A204.1 (cell line): ENCODE results near the gene GLIS1.
A peak's percentile ranks its signal among the peaks of the same experiment; 100 is the strongest.
"Not testable (repeated sequence)": the region's sequence is repeated elsewhere in the genome, so short reads cannot be mapped to it uniquely, and the experiment has no call there.

Source experiments
- FAIRE-seq: peaks from 2 replicates; lab custom pipeline; 2012; peaks lifted over from hg19 to GRCh38; lab: Jason Lieb, UNC

GLIS1 gene

DNA sequence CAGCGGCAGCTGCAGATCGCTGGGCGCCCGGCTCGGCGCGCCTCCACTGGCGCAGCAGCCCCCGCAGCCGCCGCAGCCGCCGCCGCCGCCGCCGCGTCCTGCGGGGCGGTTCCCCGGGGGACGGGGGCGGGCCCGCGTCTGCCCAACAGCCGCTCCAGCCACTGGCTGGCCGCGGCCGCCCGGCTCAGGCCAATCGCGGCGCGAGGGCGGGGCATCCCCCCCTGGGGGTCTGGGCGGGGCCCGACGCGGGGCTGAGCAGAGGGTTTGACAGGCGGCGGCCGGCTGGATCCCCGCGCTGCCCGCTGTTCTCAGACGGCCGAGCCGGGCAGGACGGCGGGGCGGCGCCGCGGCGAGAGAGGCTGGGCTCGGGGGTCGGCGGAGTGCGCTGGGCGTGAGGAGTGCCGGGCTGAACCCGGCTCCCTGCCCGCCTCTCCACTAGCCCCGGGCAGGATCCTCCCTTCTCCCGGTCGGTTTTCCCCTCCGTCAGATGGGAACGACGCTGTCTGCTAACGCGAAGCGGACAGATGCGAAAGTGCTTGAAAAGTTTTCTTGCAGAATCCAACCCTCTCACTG lies at the start of gene GLIS1:
TSS of gene GLIS1 (minus strand) at position 56 of the 573 bp plus-strand sequence. CDS start 1,100 bp downstream, outside the sequence.
- no peak for FAIRE-seq

GRCh38 chr1:53787655-53788054 lies 48.7 kb upstream of the GLIS1 start:
- no peak for FAIRE-seq

DNA sequence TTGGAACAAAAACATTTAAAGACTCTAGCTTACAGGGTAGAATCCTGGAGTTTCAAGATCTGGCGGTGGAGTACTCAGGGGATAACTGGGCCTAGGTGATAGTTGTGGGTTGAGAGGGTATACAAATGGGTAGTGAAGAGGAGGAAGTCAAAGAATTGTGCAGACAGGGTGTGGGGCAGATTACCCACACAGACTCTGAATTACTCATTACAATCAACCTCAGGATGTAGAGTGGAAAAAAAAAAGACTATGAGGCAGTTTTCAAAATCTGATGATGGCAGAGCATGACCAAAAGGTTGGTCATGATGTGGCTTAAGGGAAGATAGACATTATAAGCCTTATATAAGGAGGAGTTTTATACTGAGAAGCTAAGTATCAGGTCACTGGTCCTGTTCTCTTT lies 44.1 kb upstream of the GLIS1 start:
- FAIRE-seq, result no peak

DNA sequence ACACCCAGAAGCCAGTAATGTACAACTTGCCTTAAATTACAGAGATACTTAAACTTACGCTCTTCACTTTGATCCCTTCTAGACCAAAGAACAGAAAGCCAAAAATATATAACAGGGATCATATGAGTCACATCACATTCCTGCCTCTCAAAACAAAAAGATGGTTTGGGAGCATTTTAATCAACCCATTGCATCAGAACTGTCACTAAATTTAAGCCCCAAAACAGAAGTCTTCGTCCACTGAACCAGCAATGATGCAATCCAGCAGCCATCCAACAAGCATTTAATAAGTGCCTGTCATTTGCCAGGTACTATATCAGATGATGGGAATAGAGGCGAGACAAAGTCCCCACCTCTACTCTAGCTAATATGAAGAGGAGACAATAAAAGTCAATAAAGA lies 42.7 kb upstream of the GLIS1 start:
- FAIRE-seq, result no peak

DNA sequence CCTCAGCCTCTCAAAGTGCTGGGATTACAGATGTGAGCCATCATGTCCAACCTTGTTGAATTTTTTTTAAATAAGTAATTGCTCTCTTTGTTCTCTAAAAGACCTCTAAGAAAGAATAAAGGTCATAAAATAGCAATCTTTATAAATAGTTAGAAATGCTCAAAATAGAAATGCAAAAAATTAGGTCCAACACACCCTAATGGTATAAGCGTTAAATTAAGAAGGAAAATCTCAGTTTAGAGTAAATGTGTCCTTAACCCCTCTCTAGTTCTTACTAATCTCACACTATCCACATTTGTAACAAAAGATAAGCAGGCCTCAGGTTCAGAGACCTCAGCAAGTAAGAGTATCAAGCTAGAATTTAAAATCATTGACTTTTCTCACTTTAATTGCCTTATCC lies 38.3 kb upstream of the GLIS1 start:
- no peak for FAIRE-seq

DNA sequence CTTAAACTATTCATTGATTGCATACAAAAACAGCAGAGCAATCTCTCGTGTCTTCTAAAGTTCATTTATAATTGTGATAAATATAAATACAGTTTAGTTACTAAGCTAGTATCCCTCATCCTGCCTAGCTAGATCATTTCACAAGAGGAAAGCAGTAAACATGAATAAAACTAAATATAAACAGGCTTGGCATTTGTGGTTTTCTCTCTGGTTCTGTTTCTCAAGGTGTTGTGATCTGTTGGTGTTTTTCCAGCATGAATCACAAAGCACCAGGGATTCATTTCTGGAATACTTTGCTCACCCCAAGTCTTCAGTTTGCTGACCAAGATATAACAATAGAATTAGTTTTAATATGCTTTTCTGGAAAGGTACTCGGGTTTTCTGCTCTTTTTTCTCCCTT lies 32.7 kb upstream of the GLIS1 start:
- FAIRE-seq, result no peak

GRCh38 chr1:53769780-53770179 lies 30.8 kb upstream of the GLIS1 start:
- FAIRE-seq, result no peak

DNA sequence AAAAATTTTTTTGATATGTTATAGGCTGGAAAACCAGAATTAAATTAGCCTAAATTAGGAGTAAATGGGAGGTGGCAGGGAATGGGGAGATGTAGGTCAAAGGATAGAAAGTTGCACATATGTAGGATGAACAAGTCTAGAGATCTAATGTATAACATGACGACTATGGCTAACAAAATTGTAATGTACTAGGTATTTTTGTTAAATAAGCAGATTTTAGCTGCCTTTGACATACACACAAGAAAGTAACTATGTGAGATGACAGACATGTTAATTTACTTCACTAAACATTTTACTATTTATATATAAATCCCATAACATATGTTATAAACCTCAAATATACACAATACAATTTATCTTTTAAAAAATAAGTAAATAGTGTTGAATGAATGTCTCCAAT lies 30.2 kb upstream of the GLIS1 start:
- no peak for FAIRE-seq

- no peak for FAIRE-seq
Observed at GRCh38 chr1:53766831-53767405, 28.0 kb upstream of the GLIS1 start.

- no peak for FAIRE-seq
Observed at GRCh38 chr1:53766194-53766742, 27.3 kb upstream of the GLIS1 start.

- FAIRE-seq, result no peak
Observed at GRCh38 chr1:53765657-53766056, 26.7 kb upstream of the GLIS1 start.

DNA sequence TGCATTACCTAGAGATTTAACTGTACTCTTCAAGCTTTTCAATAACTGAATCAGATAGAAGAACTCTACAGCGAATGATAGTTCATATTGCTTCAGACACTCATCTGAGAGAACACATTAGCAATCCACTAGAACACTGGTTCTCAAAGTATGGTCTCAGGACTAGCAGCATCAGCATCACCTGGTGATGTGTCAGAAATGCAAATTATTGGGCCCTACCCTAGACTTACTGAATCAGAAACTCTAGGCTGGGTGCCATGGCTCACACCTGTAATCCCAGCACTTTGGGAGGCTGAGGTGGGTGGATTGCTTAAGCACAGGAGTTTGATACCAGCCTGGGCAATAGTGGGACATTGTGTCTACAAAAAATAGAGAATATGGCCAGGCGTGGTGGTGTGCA lies 24.9 kb upstream of the GLIS1 start:
- FAIRE-seq, result no peak

- no peak for FAIRE-seq
Observed at GRCh38 chr1:53763461-53763860, 24.5 kb upstream of the GLIS1 start.

DNA sequence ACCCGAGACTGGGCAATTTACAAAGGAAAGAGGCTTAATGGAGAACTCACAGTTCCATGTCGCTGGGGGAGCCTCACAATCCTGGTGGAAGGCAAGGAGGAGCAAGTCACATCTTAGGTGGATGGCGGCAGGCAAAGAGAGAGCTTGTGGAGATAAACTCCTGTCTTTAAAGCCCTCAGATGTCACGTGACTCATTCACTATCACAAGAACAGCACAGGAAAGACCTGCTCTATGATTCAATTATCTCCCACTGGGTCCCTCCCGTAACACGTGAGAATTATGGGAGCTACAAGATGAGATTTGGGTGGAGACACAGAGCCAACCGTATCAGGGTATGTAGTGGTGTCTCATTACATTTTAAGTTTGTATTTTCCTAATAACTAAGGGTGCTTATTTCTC lies 21.5 kb upstream of the GLIS1 start:
- FAIRE-seq, result not testable (repeated sequence)

GRCh38 chr1:53755874-53756273 lies 16.9 kb upstream of the GLIS1 start:
- FAIRE-seq, result no peak

GRCh38 chr1:53754484-53755312 lies 15.7 kb upstream of the GLIS1 start:
- FAIRE-seq, result peak; percentile 81

DNA sequence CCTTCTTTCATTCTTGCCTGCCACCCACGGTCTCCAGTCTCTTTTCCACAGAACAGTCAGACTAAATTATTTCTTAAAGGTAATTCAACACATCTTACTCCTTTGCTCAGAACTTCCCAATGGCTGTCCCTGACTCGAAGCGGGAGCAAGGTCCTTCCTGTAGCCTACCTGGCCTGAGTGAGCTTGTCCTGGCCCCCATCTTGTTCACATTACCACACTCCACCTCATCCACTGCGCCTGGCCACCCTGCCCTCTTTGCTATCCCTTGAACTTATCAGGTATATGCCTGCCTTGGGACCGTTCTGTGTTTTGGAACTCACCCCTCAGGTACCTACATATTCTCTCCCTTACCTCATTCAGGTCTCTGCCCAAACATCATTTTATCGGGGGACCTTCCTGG lies 13.3 kb upstream of the GLIS1 start:
- FAIRE-seq, result no peak

DNA sequence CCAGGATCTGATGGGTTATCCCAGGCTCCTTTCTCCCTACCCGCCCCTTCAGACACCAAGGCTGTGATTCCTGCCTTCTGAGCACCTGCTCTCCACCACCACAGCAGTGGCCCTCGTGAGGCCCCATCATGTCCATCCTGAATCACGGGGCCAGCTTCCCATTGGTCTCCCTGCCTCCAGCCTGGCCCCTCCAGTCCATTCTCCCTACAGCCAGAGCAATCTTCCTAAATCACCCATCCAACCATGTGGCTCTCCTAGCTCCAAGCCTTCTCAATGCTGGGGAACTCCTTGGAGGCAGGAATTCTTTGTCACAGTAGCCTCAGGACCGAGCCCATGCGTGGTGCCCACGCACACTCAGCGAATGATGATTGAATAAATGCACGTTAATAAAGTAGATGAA lies 8.9 kb upstream of the GLIS1 start:
- no peak for FAIRE-seq

DNA sequence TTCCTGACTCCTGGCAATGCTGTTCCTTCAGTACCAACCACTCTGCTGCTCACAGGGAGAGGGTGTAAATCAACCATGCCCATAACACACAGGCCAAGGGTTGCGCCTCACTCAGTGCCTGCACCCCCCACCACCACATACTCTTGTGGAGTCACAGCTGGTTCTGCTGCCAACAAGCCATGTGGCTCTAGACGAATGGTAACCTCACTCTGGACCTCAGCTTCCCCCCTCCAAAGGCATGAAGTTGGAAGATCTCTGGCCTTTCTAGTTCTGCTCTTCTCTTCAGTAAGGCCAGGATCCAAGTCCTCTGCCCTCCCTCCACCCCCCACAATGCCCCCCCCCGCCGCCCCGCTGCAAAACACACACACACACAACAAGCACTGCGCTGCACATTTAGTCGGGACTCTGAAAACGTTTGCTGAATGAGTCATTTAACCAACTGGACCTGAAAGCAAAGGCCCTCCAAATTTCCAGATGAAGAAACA lies 1.7 kb upstream of the GLIS1 start:
- FAIRE-seq, result no peak

- FAIRE-seq, result no peak
Observed at GRCh38 chr1:53738205-53739108, 507 bp downstream of the GLIS1 start.

- FAIRE-seq, result no peak
Observed at GRCh38 chr1:53737648-53738204, 1.2 kb downstream of the GLIS1 start.

- no peak for FAIRE-seq
Observed at GRCh38 chr1:53736290-53736689, 2.7 kb downstream of the GLIS1 start.
